ENCODE results near the gene RNASEH2C. TPM values are rescaled to one million over a fixed set of nuclear protein-coding genes. Genes with fewer than 3 reads are reported as not detected.
A peak's percentile ranks its signal among the peaks of the same experiment; 100 is the strongest.

The RNASEH2C gene
- total RNA-seq, 1 experiment from 2014 or later: 57.7 TPM

GRCh38 chr11:65727865-65728264, 7.3 kb upstream of the RNASEH2C start:
- Histone ChIP-seq H3K4ac (ENCODE audit: low read depth, low read length) (no peak overlapping the region), H4K8ac (replicated peaks; ENCODE audit: insufficient read length, low read depth, low read length) (no peak overlapping the region), H3K14ac (ENCODE audit: insufficient read depth, low read length) (no peak overlapping the region), H2BK120ac (ENCODE audit: low read depth, low read length, poor library complexity, severe bottlenecking) (no peak overlapping the region), H4K20me1 (ENCODE audit: control insufficient read depth, insufficient read depth, insufficient read length) (no peaks in the 10 kb centered on the region), H3K23ac (ENCODE audit: insufficient read length, low read depth, low read length) (no peak overlapping the region), H3K27ac (ENCODE audit: insufficient read length, low read depth, low read length) (no peak overlapping the region), H2BK20ac (ENCODE audit: low read depth, low read length, poor library complexity, severe bottlenecking) (no peak overlapping the region), H2BK15ac (ENCODE audit: low read depth, low read length) (no peak overlapping the region), H2BK5ac (ENCODE audit: insufficient read length, low read length) (no peak overlapping the region), H3K56ac (ENCODE audit: insufficient read length, low read depth, low read length) (no peak overlapping the region), H3K4me2 (ENCODE audit: insufficient read depth, insufficient read length, low read length) (no peak overlapping the region), H3K9me3 (ENCODE audit: control insufficient read depth, low read depth, low read length) (no peaks in the 10 kb centered on the region), H4K5ac (ENCODE audit: insufficient read length, low read depth, low read length) (peak overlapping the region; percentile 65), H2AK5ac (ENCODE audit: insufficient read length, low read length) (no peak overlapping the region), H3K18ac (ENCODE audit: insufficient read length, low read depth, low read length) (no peak overlapping the region), H3T11ph (ENCODE audit: low read length) (no peak overlapping the region), H3K79me2 (ENCODE audit: insufficient read depth, low read length) (no peaks in the 10 kb centered on the region), H3K23me2 (ENCODE audit: insufficient read length, low read depth, low read length, poor library complexity, severe bottlenecking) (no peaks in the 10 kb centered on the region), H3K4me1 (ENCODE audit: insufficient read depth, low read length) (no peaks in the 10 kb centered on the region), H2AFZ (ENCODE audit: low read length) (no peak overlapping the region), H3K79me1 (ENCODE audit: insufficient read depth, low read depth, low read length, poor library complexity, severe bottlenecking) (no peaks in the 10 kb centered on the region), H2BK12ac (ENCODE audit: insufficient read length, low read depth, low read length) (no peak overlapping the region), H3K9ac (ENCODE audit: extremely low read depth, insufficient read length, low read length) (no peak overlapping the region), H4K91ac (ENCODE audit: insufficient read length, low read depth, low read length) (no peak overlapping the region), H3K27me3 (ENCODE audit: insufficient read depth, low read length) (no peaks in the 10 kb centered on the region)
- peaks cover 0 to 2% (median 0%) of the 10 kb centered on the region in 3 experiments; a peak in 1 of 7 replicates for H3K36me3 Mint-ChIP-seq (ENCODE audit: insufficient read depth in 1 of 3, low read depth in 3 of 3)
- no peaks in the 10 kb centered on the region for H3K4me1 Mint-ChIP-seq
- peaks cover 35% of the 10 kb centered on the region for H3K27me3 Mint-ChIP-seq (ENCODE audit: low read depth)
- peaks cover 6% of the 10 kb centered on the region in 2 experiments for H3K9me3 Mint-ChIP-seq
- no peak overlapping the region for H3K4me3 Mint-ChIP-seq
- H3K27ac Mint-ChIP-seq: no peak overlapping the region
- no peak for DNase-seq
- no peak for TF ChIP-seq CTCF (conservative IDR thresholded peaks at IDR 0.05)
- no CpG with 5 or more reads among the region's 15 CpGs for WGBS (ENCODE audit: extremely low coverage, insufficient read length, low lambda C conversion rate)
